Stimulated activated CD8-positive, alpha-beta memory T cell treated with anti-CD3 and anti-CD28 coated beads, Interleukin-15, amount 100 ng/mL, for 48 hours (primary cell): ENCODE measurements around the gene VMA21.
A peak's percentile ranks its signal among the peaks of the same experiment; 100 is the strongest.

ENCODE experiments used
- DNase-seq, 2 donors: peaks; one replicate each; pipeline ENCODE4 v3.0.0-alpha.2; 2020; ENCODE audit warnings: low read depth in 2 of 2

Gene VMA21

DNA sequence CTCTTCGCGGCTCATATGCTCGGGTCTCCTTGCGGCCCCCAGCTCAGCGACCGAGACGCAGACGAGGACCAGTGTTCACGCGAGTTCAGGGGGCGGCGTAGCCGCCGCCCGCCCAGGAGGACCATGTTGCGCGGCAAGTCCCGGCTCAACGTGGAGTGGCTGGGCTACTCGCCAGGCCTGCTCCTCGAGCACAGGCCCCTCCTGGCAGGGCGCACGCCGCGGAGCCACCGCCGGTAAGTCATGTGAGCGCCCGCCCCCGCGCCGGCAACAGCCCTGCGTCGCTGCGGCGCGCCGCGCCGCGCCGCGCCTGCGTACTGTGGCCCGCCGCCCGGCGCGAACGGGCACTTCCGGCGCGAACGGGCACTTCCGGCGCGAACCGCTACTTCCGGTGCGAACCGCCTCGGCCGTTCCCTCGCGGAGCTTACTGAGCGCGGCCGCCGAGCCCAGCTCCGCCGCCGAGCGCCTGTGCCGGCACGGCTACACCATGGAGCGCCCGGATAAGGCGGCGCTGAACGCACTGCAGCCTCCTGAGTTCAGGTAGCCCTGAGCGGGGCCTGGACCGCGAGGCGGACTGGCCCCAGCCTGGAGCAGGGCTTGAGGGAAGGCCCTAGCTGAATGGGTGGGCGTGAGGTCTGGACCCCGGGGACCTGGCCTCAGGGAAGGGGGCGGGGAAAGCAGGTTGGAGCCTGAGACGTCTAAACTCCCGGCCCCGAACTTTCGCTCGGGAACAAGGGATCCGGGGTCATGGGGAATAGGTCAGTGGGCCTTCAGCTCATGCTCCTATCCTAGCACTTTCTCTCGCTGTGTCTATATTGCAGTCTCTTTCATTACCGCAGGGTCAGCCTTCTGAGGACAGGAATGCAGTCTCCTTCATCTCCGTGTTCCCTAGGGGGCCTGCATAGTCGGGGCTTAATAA is at the start of gene VMA21:
Gene VMA21, plus strand, starts transcription at position 382 of the 916 bp plus-strand sequence. Its CDS starts 103 bp downstream, at position 485.
- DNase-seq: peak; percentile 70 to 81

DNA sequence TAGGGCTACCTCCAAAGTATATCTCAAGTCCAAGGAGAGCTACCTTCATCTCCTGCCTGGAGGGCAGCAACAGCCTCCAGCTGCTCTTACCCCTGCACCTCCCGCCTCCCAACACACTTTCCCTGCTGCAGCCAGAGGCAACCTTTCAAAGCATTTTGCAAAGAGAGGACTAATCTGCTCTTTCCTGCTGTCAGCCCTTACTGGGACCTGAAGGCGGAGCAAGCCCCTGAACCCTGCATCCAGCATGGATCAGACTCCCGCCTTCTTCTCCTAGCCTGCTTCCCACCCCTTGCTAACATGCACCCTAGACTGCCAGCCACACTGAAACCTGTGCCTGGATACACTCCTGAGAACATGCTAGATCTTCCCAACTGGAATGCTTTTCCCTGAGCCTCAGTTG is 37.7 kb upstream of the VMA21 start:
- no peak for DNase-seq

DNA sequence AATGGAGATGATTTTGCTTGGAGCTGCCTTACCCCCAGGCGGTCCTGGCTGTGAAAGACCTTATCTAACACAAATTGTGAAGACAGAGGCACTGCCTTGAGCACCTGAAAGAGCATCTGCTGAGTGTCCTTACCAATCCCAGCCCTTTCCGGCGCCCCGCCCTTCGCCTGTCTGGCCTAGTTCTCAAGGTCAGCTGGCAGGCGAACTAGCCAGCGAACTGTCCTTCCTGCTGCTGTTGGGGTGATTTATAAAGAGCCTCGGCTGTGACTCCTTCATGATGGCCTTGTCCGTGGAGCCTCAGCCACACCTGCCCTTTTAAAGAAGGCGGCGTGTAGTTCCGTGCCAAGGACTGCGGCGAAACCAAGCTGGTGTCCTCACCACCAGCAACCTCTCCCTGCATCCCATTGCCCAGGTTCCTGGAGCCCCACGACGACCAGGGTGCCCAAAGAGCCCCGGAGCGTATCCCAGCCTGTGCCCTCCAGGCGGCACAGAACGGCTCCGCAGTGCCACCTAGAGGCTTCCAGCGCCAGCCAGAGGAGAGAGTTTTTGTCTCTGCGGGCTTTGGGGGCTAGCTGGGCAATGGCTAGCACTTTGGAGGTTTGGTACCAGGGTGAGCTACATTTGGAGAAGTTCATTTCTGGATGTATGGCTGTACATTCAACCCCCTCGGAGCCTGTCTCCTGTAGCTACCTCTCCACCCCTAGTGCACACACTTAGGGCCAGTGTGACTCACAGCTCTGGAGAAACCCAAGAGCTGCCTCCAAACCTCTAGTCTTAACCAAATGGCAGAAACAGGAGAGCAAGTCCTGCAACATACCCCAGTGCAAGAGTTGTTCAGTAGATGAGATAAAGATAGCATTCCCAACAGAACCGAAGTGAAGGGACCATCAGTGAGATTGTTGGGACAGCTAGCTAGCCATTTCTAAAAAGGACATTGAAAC is 36.8 kb upstream of the VMA21 start:
- peak; percentile 6 to 8 for DNase-seq

- DNase-seq: no peak
These were observed 33.7 kb upstream of the VMA21 start for GRCh38 chrX:151363316-151363715.

DNA sequence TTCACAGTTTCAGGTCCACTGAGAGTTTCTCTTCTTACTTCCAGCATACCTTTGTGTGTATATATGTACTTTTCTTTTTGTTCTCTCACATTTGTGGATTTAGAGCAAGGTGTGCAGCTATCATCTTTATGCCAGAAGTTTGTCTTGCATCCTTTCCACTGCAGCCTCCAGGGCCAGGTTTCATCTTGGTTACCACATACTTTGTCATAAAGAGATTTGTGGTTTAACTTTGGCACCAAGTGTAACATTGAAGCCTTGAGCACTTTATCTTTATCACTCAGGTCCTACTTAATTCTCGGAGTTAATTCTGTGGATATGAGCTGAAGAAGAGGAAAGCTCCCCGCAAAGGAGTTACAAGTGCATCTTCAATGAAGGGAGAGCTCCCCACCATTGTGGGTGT is 31.4 kb upstream of the VMA21 start:
- no peak for DNase-seq

DNA sequence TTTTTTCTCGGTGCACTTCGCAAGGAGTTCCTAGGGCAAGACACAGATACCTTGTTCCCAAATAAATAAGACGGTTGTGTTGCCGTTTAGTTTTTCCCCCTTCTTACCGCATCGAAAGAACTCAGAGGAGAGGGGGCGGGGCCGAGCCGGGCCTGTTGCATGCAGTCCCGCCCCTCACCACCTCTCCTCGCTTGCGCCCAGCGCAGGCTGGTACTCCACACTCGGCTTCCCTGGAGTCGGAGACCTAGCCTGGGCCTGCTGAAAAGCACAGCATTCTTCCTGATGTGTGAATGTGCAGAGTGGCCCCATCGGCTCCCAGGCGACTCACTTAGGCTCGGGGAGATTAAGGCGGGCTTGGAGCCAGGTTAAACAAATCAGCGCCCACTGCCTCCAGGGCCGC is 26.1 kb upstream of the VMA21 start:
- no peak for DNase-seq

DNA sequence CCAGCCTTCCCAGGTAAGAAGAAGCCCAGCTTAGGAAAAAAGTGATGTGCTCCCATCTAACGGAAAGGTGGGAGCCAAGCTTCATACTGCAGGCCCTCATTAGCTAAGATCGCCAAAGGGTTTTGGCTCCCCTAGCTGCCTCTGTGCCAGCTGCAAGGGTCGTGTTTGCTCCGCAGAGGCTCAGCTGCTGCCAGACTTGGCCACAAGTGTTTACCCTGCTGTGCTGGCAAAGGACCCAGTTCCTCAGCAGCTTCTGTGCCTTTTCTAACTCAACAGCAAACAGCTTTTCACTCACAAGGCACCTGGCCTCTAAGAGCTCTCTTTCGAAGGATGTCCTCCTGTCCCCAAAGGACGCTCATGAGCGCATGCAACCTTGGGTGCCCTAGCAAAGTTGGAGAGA is 12.2 kb upstream of the VMA21 start:
- no peak for DNase-seq

DNA sequence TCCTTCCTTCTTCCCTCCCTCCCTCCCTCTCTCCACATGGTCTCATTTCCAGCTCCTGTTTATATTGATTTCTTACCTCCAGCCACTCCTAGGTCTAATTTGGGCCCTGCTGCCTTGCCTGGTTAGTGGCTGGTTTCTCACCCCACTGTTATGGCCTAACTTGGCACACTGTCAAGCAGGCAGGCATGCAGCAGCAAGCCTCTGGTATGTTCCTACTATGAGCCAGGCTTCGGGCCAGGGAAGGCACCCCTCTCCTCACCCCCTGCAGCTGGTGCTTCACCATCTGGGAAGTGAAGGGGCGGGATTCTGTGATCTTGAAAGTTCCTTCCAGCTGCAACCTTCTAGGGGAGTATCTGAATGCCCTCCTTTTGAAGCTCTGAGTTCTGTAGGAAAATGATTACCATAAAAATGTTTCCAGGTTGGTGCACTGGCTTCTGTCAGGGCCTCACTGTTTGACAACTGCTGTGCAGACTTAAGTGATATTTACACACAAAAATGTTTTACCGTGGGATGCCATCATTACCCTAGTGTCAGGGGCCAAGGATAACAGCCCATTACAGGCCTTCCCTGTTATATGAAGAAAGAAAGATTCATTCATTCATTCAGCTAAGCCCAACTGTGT is 10.1 kb upstream of the VMA21 start:
- DNase-seq: no peak

- no peak for DNase-seq
These were observed 5.3 kb upstream of the VMA21 start for GRCh38 chrX:151391722-151392121.

- DNase-seq: peak; percentile 21 to 32
These were observed 3.5 kb upstream of the VMA21 start for GRCh38 chrX:151393514-151393913.

DNA sequence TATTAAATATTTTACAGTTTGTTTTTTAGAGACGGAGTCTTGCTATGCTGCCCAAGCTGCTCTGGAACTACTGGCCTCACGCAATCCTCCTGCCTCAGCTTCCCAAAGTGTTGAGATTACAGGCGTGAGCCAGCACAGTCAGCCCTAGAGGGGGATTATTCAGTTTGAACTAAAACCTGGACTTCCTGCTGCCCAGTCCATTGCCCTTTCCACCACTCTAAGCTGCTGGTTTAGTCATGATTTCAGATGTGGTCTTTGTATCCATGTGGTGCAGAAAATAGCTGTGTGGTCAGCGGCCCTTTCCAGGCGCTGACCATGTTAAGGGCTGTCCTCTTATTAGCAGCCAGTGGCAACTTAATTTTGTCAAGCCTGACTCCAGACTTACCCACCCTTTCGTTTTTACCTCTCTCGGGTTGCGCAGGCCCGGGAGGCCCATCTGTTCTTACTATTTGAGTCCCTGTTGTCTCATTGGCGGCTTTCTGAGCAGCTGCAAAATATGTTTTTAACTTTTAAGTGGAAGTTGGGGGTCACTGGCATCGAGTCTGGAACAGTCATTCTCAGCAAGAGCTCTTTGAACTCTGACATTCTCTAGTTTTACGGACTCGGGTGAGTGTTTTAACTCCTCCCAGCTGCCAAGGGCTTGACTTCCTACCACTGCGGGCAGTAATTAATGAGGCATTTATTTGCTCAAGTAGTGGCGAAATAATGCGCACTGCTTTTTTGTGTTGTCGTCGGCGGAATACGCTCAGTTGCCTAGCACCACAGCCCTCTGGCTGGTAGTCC is 773 bp upstream of the VMA21 start:
- DNase-seq: no peak

- no peak for DNase-seq
These were observed 700 bp downstream of the VMA21 start for GRCh38 chrX:151397741-151398070.

DNA sequence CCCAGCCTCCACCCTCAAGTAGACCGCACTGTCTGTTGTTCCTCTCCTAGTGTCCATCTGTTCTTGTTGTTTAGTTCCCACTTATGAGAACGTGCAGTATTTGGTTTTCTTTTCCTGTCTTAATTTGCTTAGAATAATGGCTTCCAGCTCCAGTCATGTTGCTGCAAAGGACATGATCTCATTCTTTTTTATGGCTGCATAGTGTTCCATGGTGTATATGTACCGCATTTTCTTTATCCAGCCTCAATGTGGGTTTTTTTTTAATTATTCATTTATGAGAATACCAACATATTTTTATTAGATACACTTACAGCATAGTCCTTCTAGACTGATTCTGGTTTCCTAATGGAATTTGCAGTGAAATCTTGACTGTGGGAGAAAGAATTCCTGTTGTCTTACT is 1.3 kb downstream of the VMA21 start:
- DNase-seq: no peak

DNA sequence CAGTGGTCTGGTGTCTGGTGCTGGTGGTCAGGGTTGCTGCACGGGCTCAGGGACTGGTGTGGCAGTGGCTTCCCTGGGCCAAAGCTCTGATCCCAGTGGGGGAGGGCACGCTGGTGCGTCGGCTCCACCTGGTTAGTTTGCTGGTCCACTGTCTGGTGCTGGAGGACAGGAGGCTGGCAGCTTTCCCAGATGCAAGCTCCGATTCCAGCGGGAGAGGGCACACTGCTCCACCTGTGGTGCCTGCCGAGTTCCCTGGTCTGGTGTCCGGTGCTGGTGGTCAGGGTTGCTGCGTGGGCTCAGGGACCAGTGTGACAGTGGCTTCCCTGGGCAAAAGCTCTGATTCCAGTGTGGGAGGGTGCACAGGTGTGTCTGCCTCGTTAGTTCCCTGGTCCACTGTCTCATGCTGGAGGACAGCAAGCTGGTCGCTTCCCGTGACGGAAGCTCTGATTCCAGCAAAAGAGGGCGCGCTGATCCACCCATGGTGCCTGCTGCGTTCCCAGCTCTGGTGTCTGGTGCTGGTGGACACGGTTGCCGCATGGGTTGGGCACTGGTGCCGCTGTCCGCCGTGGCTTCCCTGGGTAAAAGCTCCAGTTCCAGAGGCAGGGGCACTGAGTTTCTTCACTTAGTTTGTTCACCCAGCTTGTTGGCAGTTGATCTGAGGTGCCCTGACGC is 5.8 kb downstream of the VMA21 start:
- no peak for DNase-seq

GRCh38 chrX:151416579-151416978 is 19.6 kb downstream of the VMA21 start:
- DNase-seq: no peak

GRCh38 chrX:151419782-151420181 is 22.8 kb downstream of the VMA21 start:
- no peak for DNase-seq

DNA sequence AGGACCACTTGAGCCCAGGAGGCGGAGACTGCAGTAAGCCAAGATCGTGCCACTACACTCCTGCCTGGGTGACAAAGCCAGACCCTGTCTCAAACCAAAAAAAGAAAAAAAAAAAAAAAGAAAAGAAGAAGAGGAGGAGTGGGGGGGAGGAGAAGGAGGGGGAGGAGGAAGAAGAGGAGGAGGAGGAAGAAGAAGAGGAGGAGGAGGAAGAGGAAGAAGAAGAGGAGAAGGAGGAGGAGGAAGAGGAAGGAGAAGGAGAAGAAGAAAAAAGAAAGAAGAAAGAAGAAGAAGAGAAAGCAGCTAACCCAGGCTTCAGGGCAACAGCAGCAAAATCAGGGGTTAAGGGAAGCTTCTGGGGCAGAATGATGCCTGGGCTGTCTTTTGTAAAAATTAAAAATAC is 27.5 kb downstream of the VMA21 start:
- DNase-seq: no peak

GRCh38 chrX:151448509-151448908 is 51.5 kb downstream of the VMA21 start:
- DNase-seq: no peak

DNA sequence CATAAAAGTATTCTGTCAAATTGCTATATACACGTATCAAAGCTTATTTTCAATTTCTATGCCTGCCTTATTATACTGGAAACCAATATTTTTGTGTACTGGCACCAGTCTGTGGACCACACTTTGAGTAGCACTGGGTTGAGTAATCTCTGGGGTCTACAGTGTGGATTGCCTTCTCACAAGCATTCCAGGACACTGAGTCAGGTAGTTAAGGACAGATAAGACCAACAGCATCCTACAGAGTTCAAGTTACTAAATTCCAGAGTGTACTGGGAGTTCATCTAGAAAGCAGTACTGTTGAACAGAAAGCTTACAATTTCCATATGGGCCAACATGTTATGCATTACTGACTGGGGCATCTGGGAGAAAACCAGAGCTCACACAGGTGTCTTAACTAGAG is 61.8 kb downstream of the VMA21 start:
- no peak for DNase-seq
